Heart left ventricle (tissue), 13 donors: Measurements from ENCODE around the gene HDAC5.
"Not testable (repeated sequence)": the region's sequence is repeated elsewhere in the genome, so short reads cannot be mapped to it uniquely, and the experiment has no call there.

ENCODE experiments used
- POLR2A ChIP-seq, 2 donors: fragments of 450-650 bp; IDR thresholded peaks; one replicate each; pipeline ENCODE4 v1.6.1; 2017; ENCODE audit warnings: antibody characterized with exemption in 2 of 2, mild to moderate bottlenecking in 2 of 2, moderate library complexity in 2 of 2
- TF ChIP-seq, protein P1 (sequence below), 12 donors: fragments of 200-600 bp; sonication (generic) in 4 of 12; IDR thresholded peaks; one replicate each; pipeline versions ENCODE4 v1.5.0 to v1.8.0; 2018 to 2022; ENCODE audit warnings: antibody characterized with exemption in 12 of 12, mild to moderate bottlenecking in 5 of 12
- donor health status: ischemic (EF 13 %, LVEDD 7.1; RV severe dilation, severe dysfunction).
- donor health status: DM: no; HTN: yes; CAD: no.
- donor health status: DM: no; HTN: no; CAD: no.
- donor health status: ischemic (EF 25% LVEDD 6.9; RV normal size, moderate dysfunction).
- donor health status: ischemic (EF 25% LVEDD 5.7; RV mildly dilated, moderate dysfunction).
- donor health status: ischemic (EF 35%, LVEDD 5.7; RV mildly dilated, moderate dysfunction).
- donor health status: nonischemic (EF 11% LVEDD 7.7; RV severe dilation, severe dysfunction).
- donor health status: DM: yes; HTN: yes; CAD: no.
- donor health status: PGD.
- donor health status: ischemic (EF 29% LVEDD 5.4; RV normal size, mild dysfunction).
- donor health status: nonischemic (EF 23%, LVEDD 6.1; RV moderate dilation, normal function).

GRCh38 chr17:44120281-44120680, 3.2 kb downstream of the HDAC5 start:
- TF ChIP-seq, protein P1, sequence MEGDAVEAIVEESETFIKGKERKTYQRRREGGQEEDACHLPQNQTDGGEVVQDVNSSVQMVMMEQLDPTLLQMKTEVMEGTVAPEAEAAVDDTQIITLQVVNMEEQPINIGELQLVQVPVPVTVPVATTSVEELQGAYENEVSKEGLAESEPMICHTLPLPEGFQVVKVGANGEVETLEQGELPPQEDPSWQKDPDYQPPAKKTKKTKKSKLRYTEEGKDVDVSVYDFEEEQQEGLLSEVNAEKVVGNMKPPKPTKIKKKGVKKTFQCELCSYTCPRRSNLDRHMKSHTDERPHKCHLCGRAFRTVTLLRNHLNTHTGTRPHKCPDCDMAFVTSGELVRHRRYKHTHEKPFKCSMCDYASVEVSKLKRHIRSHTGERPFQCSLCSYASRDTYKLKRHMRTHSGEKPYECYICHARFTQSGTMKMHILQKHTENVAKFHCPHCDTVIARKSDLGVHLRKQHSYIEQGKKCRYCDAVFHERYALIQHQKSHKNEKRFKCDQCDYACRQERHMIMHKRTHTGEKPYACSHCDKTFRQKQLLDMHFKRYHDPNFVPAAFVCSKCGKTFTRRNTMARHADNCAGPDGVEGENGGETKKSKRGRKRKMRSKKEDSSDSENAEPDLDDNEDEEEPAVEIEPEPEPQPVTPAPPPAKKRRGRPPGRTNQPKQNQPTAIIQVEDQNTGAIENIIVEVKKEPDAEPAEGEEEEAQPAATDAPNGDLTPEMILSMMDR (IDR thresholded peaks at IDR 0.05) = not testable (repeated sequence)
- TF ChIP-seq POLR2A (IDR thresholded peaks at IDR 0.05) = not testable (repeated sequence)
